ENCODE measurements around the gene DPH7. TPM values are rescaled to one million over a fixed set of nuclear protein-coding genes. Genes with fewer than 3 reads are reported as not detected.

DPH7 gene
- total RNA-seq, 1 experiment from 2014 or later, result 35.9 TPM

DNA sequence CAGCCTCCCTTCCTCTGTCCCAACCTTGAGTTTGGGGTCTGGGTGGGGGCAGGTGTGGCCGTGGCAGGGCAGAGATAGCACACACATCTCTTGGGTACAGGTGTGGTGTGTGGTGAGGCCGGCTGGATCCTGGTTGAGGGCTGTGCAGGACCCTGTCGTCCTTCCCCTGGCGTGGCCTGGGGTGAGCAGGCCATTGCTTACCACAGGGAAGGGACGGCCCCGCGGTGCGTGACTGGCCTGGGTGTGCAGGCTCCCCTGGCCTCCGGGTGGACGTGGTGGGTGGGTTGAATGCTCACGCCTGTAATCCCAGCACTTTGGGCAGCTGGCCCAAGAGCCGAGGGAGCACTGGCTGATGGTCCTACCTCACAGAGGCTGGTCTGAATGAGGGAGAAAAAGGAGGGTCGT lies 28.0 kb upstream of the DPH7 start:
- no peaks in the 10 kb centered on the region for H3K27me3 ChIP-seq (ENCODE audit: control insufficient read depth, insufficient read depth, low read length)
- ATAC-seq (no peak; the same call in 1 of the 2 replicates), DNase-seq (ENCODE audit: low read depth, low spot score) (no peak)
- in situ Hi-C loops (cut with HindIII; ENCODE audit: low pct_unique_long_range_greater_than_20kb, low sequenced_read_pairs), result no loop called here
- no TSS peak for BruUV-seq (replicated peaks)
- intact Hi-C loops (cut with micrococcal nuclease; ENCODE audit: unreplicated experiment), result no loop called here
- no peaks in the 10 kb centered on the region for H3K36me3 ChIP-seq (ENCODE audit: control insufficient read depth, insufficient read depth, low read length)
- peak overlapping the region; percentile 55 to 60 for H3K4me3 ChIP-seq (ENCODE audit: low read depth in 2 of 2, low read length in 2 of 2)
- ChIA-PET POLR2A (no interaction called here), CTCF (no interaction called here)
- peaks cover 19% of the 10 kb centered on the region for H3K4me1 ChIP-seq (ENCODE audit: control insufficient read depth, insufficient read depth, low read length)
- H3K27ac ChIP-seq (ENCODE audit: low read length), result peak overlapping the region; percentile 46
- TF ChIP-seq TCF7L2 (IDR thresholded peaks at IDR 0.05; ENCODE audit: low read depth, low read length) (no peak), POLR2AphosphoS5 (IDR thresholded peaks at IDR 0.05; ENCODE audit: low read depth, low read length) (no peak), SIN3A (IDR thresholded peaks at IDR 0.05; ENCODE audit: borderline replicate concordance, insufficient read depth, low read depth, low read length) (no peak)
- TF ChIP-seq, protein P1, sequence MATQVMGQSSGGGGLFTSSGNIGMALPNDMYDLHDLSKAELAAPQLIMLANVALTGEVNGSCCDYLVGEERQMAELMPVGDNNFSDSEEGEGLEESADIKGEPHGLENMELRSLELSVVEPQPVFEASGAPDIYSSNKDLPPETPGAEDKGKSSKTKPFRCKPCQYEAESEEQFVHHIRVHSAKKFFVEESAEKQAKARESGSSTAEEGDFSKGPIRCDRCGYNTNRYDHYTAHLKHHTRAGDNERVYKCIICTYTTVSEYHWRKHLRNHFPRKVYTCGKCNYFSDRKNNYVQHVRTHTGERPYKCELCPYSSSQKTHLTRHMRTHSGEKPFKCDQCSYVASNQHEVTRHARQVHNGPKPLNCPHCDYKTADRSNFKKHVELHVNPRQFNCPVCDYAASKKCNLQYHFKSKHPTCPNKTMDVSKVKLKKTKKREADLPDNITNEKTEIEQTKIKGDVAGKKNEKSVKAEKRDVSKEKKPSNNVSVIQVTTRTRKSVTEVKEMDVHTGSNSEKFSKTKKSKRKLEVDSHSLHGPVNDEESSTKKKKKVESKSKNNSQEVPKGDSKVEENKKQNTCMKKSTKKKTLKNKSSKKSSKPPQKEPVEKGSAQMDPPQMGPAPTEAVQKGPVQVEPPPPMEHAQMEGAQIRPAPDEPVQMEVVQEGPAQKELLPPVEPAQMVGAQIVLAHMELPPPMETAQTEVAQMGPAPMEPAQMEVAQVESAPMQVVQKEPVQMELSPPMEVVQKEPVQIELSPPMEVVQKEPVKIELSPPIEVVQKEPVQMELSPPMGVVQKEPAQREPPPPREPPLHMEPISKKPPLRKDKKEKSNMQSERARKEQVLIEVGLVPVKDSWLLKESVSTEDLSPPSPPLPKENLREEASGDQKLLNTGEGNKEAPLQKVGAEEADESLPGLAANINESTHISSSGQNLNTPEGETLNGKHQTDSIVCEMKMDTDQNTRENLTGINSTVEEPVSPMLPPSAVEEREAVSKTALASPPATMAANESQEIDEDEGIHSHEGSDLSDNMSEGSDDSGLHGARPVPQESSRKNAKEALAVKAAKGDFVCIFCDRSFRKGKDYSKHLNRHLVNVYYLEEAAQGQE (IDR thresholded peaks at IDR 0.05; ENCODE audit: insufficient read depth in 1 of 2, low read depth in 2 of 2, low read length in 1 of 2), result no peak
- TF ChIP-seq, protein P2, sequence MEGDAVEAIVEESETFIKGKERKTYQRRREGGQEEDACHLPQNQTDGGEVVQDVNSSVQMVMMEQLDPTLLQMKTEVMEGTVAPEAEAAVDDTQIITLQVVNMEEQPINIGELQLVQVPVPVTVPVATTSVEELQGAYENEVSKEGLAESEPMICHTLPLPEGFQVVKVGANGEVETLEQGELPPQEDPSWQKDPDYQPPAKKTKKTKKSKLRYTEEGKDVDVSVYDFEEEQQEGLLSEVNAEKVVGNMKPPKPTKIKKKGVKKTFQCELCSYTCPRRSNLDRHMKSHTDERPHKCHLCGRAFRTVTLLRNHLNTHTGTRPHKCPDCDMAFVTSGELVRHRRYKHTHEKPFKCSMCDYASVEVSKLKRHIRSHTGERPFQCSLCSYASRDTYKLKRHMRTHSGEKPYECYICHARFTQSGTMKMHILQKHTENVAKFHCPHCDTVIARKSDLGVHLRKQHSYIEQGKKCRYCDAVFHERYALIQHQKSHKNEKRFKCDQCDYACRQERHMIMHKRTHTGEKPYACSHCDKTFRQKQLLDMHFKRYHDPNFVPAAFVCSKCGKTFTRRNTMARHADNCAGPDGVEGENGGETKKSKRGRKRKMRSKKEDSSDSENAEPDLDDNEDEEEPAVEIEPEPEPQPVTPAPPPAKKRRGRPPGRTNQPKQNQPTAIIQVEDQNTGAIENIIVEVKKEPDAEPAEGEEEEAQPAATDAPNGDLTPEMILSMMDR (IDR thresholded peaks at IDR 0.05), result no peak
- H3K9me3 ChIP-seq (ENCODE audit: control insufficient read depth, insufficient read depth, low read depth, low read length), result no peaks in the 10 kb centered on the region

DNA sequence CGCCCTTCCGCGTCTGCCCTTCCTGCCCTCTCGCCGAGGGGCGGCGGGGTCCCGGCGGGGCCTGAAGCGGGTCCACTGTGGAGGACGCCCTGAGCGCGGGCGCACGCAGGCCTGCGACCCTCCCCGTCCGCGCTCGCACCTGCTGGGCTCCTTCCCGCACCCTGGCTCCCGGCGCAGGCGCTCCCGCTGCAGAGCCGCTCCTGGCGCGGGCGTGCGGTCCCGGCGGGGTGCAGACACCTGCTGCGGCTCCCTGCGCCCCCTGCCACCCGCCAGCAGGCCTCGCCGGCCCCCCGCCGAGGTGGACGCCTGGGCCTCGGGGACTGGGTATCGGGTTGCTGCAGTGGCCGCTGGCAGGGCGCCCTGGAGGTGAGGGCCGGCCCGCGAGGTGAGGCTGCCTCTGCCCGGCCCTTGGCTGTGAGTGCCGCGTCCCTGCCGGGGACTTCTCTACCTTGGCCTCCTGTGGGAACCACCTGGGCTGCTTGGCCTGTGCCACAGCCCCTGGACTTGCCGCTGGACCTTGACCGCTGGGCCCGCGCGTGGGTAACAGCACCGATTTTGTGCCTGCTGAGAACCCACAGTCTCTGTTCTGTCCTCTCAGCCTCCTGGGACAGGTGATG lies 27.4 kb upstream of the DPH7 start:
- no peaks in the 10 kb centered on the region for H3K27me3 ChIP-seq (ENCODE audit: control insufficient read depth, insufficient read depth, low read length)
- no peaks in the 10 kb centered on the region for H3K9me3 ChIP-seq (ENCODE audit: control insufficient read depth, insufficient read depth, low read depth, low read length)
- H3K4me3 ChIP-seq (ENCODE audit: low read depth in 2 of 2, low read length in 2 of 2), result peak overlapping the region; percentile 55 to 60
- H3K27ac ChIP-seq (ENCODE audit: low read length), result peak overlapping the region; percentile 46
- peak; percentile 19; the same call in 1 of the 2 replicates for ATAC-seq
- peaks cover 13% of the 10 kb centered on the region for H3K4me1 ChIP-seq (ENCODE audit: control insufficient read depth, insufficient read depth, low read length)
- H3K36me3 ChIP-seq (ENCODE audit: control insufficient read depth, insufficient read depth, low read length), result no peaks in the 10 kb centered on the region
- no peak for TF ChIP-seq POLR2AphosphoS5 (IDR thresholded peaks at IDR 0.05; ENCODE audit: low read depth, low read length)
- no peak for TF ChIP-seq SIN3A (IDR thresholded peaks at IDR 0.05; ENCODE audit: borderline replicate concordance, insufficient read depth, low read depth, low read length)
- TF ChIP-seq, protein P2 (IDR thresholded peaks at IDR 0.05), result no peak
- no peak for TF ChIP-seq TCF7L2 (IDR thresholded peaks at IDR 0.05; ENCODE audit: low read depth, low read length)
- TF ChIP-seq, protein P1 (IDR thresholded peaks at IDR 0.05; ENCODE audit: insufficient read depth in 1 of 2, low read depth in 2 of 2, low read length in 1 of 2), result no peak
- BruUV-seq (replicated peaks), result no TSS peak
- POLR2A ChIA-PET, result no interaction called here
- in situ Hi-C loops (cut with HindIII; ENCODE audit: low pct_unique_long_range_greater_than_20kb, low sequenced_read_pairs) (no loop called here), intact Hi-C loops (cut with micrococcal nuclease; ENCODE audit: unreplicated experiment) (no loop called here)
- CTCF ChIA-PET, result no interaction called here
- no peak for DNase-seq (ENCODE audit: low read depth, low spot score)
